Kidney (tissue), 14 donors: ENCODE data around the gene ATP10B. TPM values are rescaled to one million over a fixed set of nuclear protein-coding genes. Genes with fewer than 3 reads are reported as not detected.

Source experiments
- DNase-seq, 5 donors: peaks; one replicate each; pipeline ENCODE4 v3.0.0-alpha.2; 2013 to 2020
- FAIRE-seq: peaks from 2 replicates; lab custom pipeline; 2012; peaks lifted over from hg19 to GRCh38; lab: Jason Lieb, UNC
- H3K27ac ChIP-seq, 2 donors: one replicate each; pipeline ENCODE4 v1.7.0; 2013; ENCODE audit warnings: low read depth in 2 of 2, low read length in 2 of 2, inconsistent platforms in 1 of 2
- H3K27me3 ChIP-seq: one replicate; pipeline ENCODE4 v1.7.1; 2013; ENCODE audit warnings: low read length, inconsistent platforms; ENCODE audit not compliant: control insufficient read depth, insufficient read depth
- H3K36me3 ChIP-seq, 3 donors: one replicate each; pipeline versions ENCODE4 v1.7.0 to v1.7.1; 2013; ENCODE audit warnings: low read length in 3 of 3, control low read depth in 1 of 3, inconsistent platforms in 1 of 3; ENCODE audit not compliant: insufficient read depth in 3 of 3, control insufficient read depth in 2 of 3
- H3K4me1 ChIP-seq, 3 donors: one replicate each; pipeline versions ENCODE4 v1.7.0 to v1.7.1; 2013; ENCODE audit warnings: low read length in 3 of 3, inconsistent platforms in 1 of 3, low read depth in 1 of 3; ENCODE audit not compliant: control insufficient read depth in 2 of 3, insufficient read depth in 2 of 3
- H3K4me3 ChIP-seq, 3 donors: one replicate each; pipeline versions ENCODE4 v1.7.0 to v1.8.1; 2013; ENCODE audit warnings: low read length in 3 of 3, control low read depth in 1 of 3, inconsistent platforms in 1 of 3
- H3K9ac ChIP-seq, 3 donors: one replicate each; pipeline versions ENCODE4 v1.7.0 to v1.7.1; 2013; ENCODE audit warnings: low read length in 3 of 3, control low read depth in 1 of 3, inconsistent platforms in 1 of 3
- H3K9me3 ChIP-seq, 3 donors: one replicate each; pipeline versions ENCODE4 v1.7.0 to v1.7.1; 2013; ENCODE audit warnings: low read length in 3 of 3, control low read depth in 1 of 3, inconsistent platforms in 1 of 3; ENCODE audit not compliant: control insufficient read depth in 2 of 3, insufficient read depth in 1 of 3
- CTCF ChIP-seq: IDR thresholded peaks from 3 replicates; pipeline ENCODE4 v1.5.1; 2012; ENCODE audit warnings: mild to moderate bottlenecking, moderate library complexity, borderline replicate concordance; ENCODE audit not compliant: insufficient read depth; ENCODE audit errors: extremely low read depth
- intact Hi-C: fragments of 100-400 bp; cut with DNase I; formaldehyde crosslinking; loops from one replicate; pipeline ENCODE4 v1.11.1; 2022
- polyA plus RNA-seq: library from polyadenylated mRNA; stranded (reverse); fragments of 350-450 nt; fragmentation: Illumina TruSeq; extraction: RNeasy Lipid Tissue Mini Kit (QIAGEN cat#74804); gene quantifications from one replicate; pipeline ENCODE4 v1.2.3, GENCODE V29; 2014; ENCODE audit warnings: low read depth, low replicate concordance; ENCODE audit not compliant: insufficient read depth
- total RNA-seq: library from RNA; stranded (reverse); fragmentation: NEBNext Ultra II Directional; extraction: Animal tissue kit (Norgen Biotek cat#: 25700); gene quantifications from one replicate; pipeline ENCODE4 v1.2.1, GENCODE V29; 2021
- donor health status: control.
- donor health status: control.
- donor health status: control.
- donor health status: control.
- donor health status: control.
- donor health status: DM: yes; HTN: yes; CAD: no.
- donor health status: Normal renal cell carcinoma (clear cell type).

ATP10B gene
- total and polyA plus RNA-seq, 2 donors from 2014 or later, result 1.4 TPM; not detected in 1

GRCh38 chr5:160851451-160851850, 560 bp downstream of the ATP10B start:
- Histone ChIP-seq H3K9me3 (no peaks in the 10 kb centered on the region), H3K4me3 (no peak overlapping the region), H3K27ac (no peak overlapping the region), H3K36me3 (no peaks in the 10 kb centered on the region), H3K4me1 (no peaks in the 10 kb centered on the region), H3K9ac (no peak overlapping the region), H3K27me3 (no peaks in the 10 kb centered on the region)
- no peak for DNase-seq
- no peak for FAIRE-seq
- intact Hi-C loops, result no loop called here
- TF ChIP-seq CTCF, result no peak

GRCh38 chr5:160850421-160850820, 1.6 kb downstream of the ATP10B start:
- Histone ChIP-seq H3K4me1 (no peaks in the 10 kb centered on the region), H3K9me3 (no peaks in the 10 kb centered on the region), H3K36me3 (no peaks in the 10 kb centered on the region), H3K27me3 (no peaks in the 10 kb centered on the region), H3K4me3 (no peak overlapping the region), H3K27ac (no peak overlapping the region), H3K9ac (no peak overlapping the region)
- no peak for FAIRE-seq
- intact Hi-C loops, result no loop called here
- TF ChIP-seq CTCF, result no peak
- DNase-seq, result no peak

GRCh38 chr5:160847526-160848085, 4.4 kb downstream of the ATP10B start:
- no peak overlapping the region for H3K9ac ChIP-seq
- no peak overlapping the region for H3K4me3 ChIP-seq
- TF ChIP-seq CTCF, result no peak
- no peak for FAIRE-seq
- no peaks in the 10 kb centered on the region for H3K4me1 ChIP-seq
- no peaks in the 10 kb centered on the region for H3K9me3 ChIP-seq
- H3K36me3 ChIP-seq, result no peaks in the 10 kb centered on the region
- DNase-seq, result no peak
- intact Hi-C loops, result no loop called here
- no peaks in the 10 kb centered on the region for H3K27me3 ChIP-seq
- no peak overlapping the region for H3K27ac ChIP-seq

GRCh38 chr5:160846642-160847041, 5.4 kb downstream of the ATP10B start:
- TF ChIP-seq CTCF, result no peak
- FAIRE-seq (no peak), DNase-seq (no peak)
- Histone ChIP-seq H3K27me3 (no peaks in the 10 kb centered on the region), H3K9me3 (no peaks in the 10 kb centered on the region), H3K4me1 (no peaks in the 10 kb centered on the region), H3K9ac (no peak overlapping the region), H3K4me3 (no peak overlapping the region), H3K36me3 (no peaks in the 10 kb centered on the region), H3K27ac (no peak overlapping the region)
- intact Hi-C loops, result no loop called here
